T-cell (primary cell): ENCODE results near the gene METTL13. TPM values are rescaled to one million over a fixed set of nuclear protein-coding genes. Genes with fewer than 3 reads are reported as not detected.

Experiments used
- ATAC-seq, 4 experiments: fragments of 200-7000 bp in 3 of 4; fragments of 150-1000 bp in 1 of 4; cut with Tn5 transposase; replicated peaks in 1 of 4; 1 replicate in 3 of 4; 2 replicates in 1 of 4; pipeline ENCODE4 v1.10.0; 2021; ENCODE audit warnings: moderate library complexity in 3 of 4, mild to moderate bottlenecking in 2 of 4, moderate number of reproducible peaks in 1 of 4
- CTCF ChIA-PET, 2 donors: fragments of 300-600 bp; sonication (Branson Sonifier 250); formaldehyde crosslinking; loops; one replicate each; lab custom pipeline; 2022; ENCODE audit warnings: antibody characterized with exemption in 2 of 2; lab: Charles Lee
- POLR2A ChIA-PET, 2 donors: fragments of 300-600 bp; sonication (Branson Sonifier 250); formaldehyde crosslinking; loops; one replicate each; lab custom pipeline; 2022; ENCODE audit warnings: antibody characterized with exemption in 2 of 2; lab: Charles Lee
- DNase-seq, 35 experiments: peaks; one replicate each; pipeline versions ENCODE4 v3.0.0 to v3.0.0-alpha.2; 2013 to 2023
- H3K27ac ChIP-seq: one replicate; pipeline ENCODE4 v1.5.1; 2013; ENCODE audit warnings: low read length
- H3K27me3 ChIP-seq, 2 experiments: replicated peaks in 1 of 2; 1 replicate in 1 of 2; 2 replicates in 1 of 2; pipeline versions ENCODE4 v1.6.1 to v1.7.0; 2013; ENCODE audit warnings: low read length in 1 of 2, mixed read lengths in 1 of 2; ENCODE audit not compliant: control insufficient read depth in 2 of 2, insufficient read depth in 2 of 2; ENCODE audit errors: extremely low read depth in 1 of 2
- H3K36me3 ChIP-seq, 2 donors: 1 replicate in 1 of 2; 2 replicates in 1 of 2; pipeline versions ENCODE4 v1.6.1 to v1.7.0; 2013; ENCODE audit warnings: low read length in 1 of 2; ENCODE audit not compliant: control insufficient read depth in 2 of 2, insufficient read depth in 1 of 2; ENCODE audit errors: extremely low read depth in 1 of 2
- H3K4me1 ChIP-seq, 2 experiments: 1 replicate in 1 of 2; 2 replicates in 1 of 2; pipeline versions ENCODE4 v1.6.1 to v1.7.0; 2013; ENCODE audit warnings: low read length in 2 of 2, mixed read lengths in 1 of 2; ENCODE audit not compliant: insufficient read depth in 2 of 2, control insufficient read depth in 1 of 2; ENCODE audit errors: extremely low read depth in 1 of 2
- H3K4me3 ChIP-seq, 2 donors: 1 replicate in 1 of 2; 2 replicates in 1 of 2; pipeline versions ENCODE4 v1.5.1 to v1.7.0; 2013; ENCODE audit warnings: mild to moderate bottlenecking in 2 of 2, low read length in 1 of 2, moderate library complexity in 1 of 2; ENCODE audit not compliant: control insufficient read depth in 1 of 2; ENCODE audit errors: extremely low read depth in 1 of 2
- H3K9me3 ChIP-seq: 2 replicates; pipeline ENCODE4 v1.7.0; 2013
- H3K27ac Mint-ChIP-seq, 2 donors: one replicate each; pipeline ENCODE4 v1.8.0; 2020 to 2021; ENCODE audit warnings: mild to moderate bottlenecking in 2 of 2, mixed read lengths in 2 of 2
- H3K27me3 Mint-ChIP-seq, 2 donors: one replicate each; pipeline ENCODE4 v1.8.0; 2021 to 2022; ENCODE audit warnings: mixed read lengths in 2 of 2
- H3K36me3 Mint-ChIP-seq: one replicate; pipeline ENCODE4 v1.8.0; 2021; ENCODE audit warnings: mixed read lengths
- H3K4me1 Mint-ChIP-seq, 3 donors: one replicate each; pipeline ENCODE4 v1.8.0; 2020 to 2022; ENCODE audit warnings: mixed read lengths in 3 of 3, mild to moderate bottlenecking in 1 of 3
- H3K4me3 Mint-ChIP-seq, 3 donors: one replicate each; pipeline ENCODE4 v1.8.0; 2020 to 2022; ENCODE audit warnings: mild to moderate bottlenecking in 3 of 3, mixed read lengths in 3 of 3, moderate library complexity in 3 of 3
- H3K9me3 Mint-ChIP-seq, 3 donors: one replicate each; pipeline ENCODE4 v1.8.0; 2020 to 2022; ENCODE audit warnings: mixed read lengths in 3 of 3
- WGBS: methylation state at CpG from one replicate; pipeline ENCODE4 v1.1.5; 2013; ENCODE audit warnings: missing lambda C conversion rate; ENCODE audit not compliant: insufficient coverage; 5-methylcytosine and 5-hydroxymethylcytosine counted together
- total RNA-seq, 35 experiments: library from RNA in 6 of 35; stranded (reverse) in 6 of 35; fragments of 120-200 nt in 1 of 35; gene quantifications; one replicate each; pipeline versions ENCODE4 v1.2.1 to v1.2.4 and lab custom pipeline; 2013 to 2026

The METTL13 gene
- total RNA-seq, 5 donors from 2014 or later (not counting 1 experiment from before 2014, with no cell fraction given), result 16.0 to 37.6 (median 35.2) TPM

DNA sequence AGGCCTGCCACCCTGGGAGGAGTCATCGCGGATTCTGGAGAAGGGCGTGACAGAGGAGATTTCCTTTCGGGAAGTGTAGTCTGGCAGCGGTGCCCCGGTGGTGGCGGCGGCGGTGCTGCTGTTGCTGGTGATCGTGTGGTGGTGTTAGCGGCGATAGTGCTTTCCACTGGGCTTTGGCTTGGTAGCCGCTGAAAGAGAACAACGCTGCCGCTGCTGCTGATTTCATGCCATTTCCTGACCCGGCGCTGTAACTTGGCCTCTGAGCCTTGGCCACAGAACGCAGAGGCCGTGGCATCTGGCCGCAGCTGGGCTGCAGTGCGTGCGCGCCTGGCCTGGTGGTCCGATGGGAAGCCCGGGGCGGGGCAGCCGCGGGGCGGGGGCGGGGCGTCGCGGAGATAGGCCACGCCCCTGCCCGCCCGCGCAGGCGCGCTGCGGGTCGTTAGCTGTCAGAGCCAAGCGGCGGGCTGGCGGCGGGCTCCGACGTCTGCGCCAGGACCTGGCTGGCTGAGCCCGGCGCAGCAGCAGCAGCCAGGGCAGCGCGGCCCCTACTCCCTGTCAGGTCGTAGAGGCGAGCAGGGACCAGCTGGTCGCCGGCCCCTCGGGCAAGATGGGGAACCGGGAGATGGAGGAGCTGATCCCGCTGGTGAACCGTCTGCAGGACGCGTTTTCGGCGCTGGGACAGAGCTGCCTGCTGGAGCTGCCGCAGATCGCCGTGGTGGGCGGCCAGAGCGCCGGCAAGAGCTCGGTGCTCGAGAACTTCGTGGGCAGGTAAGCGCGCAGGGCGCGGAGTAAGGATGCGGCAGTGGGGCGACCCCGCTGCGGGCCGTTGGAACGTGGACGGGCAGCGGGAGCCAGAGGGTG lies 59.8 kb downstream of the METTL13 start, which contains the start of gene DNM3:
Gene DNM3, plus strand, starts transcription at position 449 of the 861 bp plus-strand sequence. Its CDS starts 159 bp downstream, at position 608.
- no peaks in the 10 kb centered on the region for H3K9me3 Mint-ChIP-seq
- peaks cover 7 to 30% of the 10 kb centered on the region in 2 donors for H3K27me3 Mint-ChIP-seq
- peaks cover 14 to 20% (median 19%) of the 10 kb centered on the region in 3 donors for H3K4me1 Mint-ChIP-seq
- Histone ChIP-seq H3K27me3 (peaks cover 0 to 10% of the 10 kb centered on the region in 2 experiments), H3K4me3 (peak within 1 kb of the TSS; percentile 85), H3K9me3 (no peaks in the 10 kb centered on the region), H3K36me3 (no peaks in the 10 kb centered on the region), H3K27ac (no peak within 1 kb of the TSS), H3K4me1 (peaks cover 3 to 17% of the 10 kb centered on the region in 2 experiments)
- 2% methylated on average over 79 of the region's 85 CpGs for WGBS
- ChIA-PET CTCF (interaction anchor here (0.6 to 0.7 kb wide), 4 partner anchors 41 to 145 kb away, joined by 3 to 4 read pairs (median 4); partner anchors contain the start of gene VAMP4 (in 1 of the 2)), POLR2A (interaction anchor here in 1 of 2 donors (0.6 kb wide), 1 partner anchor 108 kb away, joined by 5 read pairs; no protein-coding TSS in a partner anchor)
- peak within 1 kb of the TSS; percentile 80 to 93 (median 86) for H3K4me3 Mint-ChIP-seq
- DNase-seq (peak; percentile 47 to 86 (median 72)), ATAC-seq (peak; percentile 92 to 97 (median 94))
- H3K36me3 Mint-ChIP-seq, result no peaks in the 10 kb centered on the region
- peak within 1 kb of the TSS; percentile 17 to 74 for H3K27ac Mint-ChIP-seq

DNA sequence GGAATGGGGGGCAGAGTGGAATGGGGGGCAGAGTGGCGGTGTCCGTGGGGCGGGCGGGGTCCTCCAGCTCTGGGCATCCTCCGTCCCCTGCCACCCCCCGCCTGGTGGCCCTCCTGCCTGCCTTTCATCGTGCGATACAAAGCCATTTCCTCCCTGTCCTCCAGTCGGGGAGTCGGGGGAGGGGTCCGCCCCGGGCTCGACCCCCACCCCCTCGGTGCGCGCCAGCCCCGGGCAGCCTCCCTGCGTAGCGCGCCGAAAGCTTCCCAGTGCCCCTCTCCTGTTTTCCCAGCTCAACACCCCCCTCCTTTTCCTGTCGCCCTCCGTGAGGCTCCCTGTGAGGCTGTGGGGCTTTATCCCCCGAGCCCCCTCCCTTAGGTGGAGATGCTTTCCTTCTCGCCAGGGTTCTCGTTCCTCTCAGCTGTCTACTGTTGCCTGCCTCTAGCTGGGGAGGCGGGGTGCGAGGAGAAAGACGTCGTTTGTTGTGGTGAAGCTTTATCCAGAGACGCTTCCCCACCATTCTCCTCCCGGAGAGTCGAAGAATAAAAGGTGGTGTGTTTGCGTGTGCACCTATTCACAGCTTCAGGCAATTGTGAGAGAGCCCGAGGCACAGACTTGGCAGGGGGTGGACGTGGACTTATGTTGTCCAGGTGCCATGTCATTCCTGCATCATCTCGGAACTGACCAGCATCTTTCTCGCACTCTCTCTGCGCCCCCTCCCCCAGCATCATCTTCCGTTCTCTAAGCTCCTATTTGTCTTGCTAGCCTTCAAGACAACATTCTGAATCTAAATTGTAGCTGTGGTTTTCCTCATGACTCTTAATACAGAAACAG lies 60.7 kb downstream of the METTL13 start:
- Mint-ChIP-seq H3K27ac (peak overlapping the region; percentile 17 to 74), H3K4me1 (peaks cover 14 to 20% (median 19%) of the 10 kb centered on the region in 3 donors), H3K4me3 (peak overlapping the region; percentile 80 to 93 (median 86)), H3K36me3 (no peaks in the 10 kb centered on the region), H3K27me3 (peaks cover 7 to 30% of the 10 kb centered on the region in 2 donors), H3K9me3 (no peaks in the 10 kb centered on the region)
- DNase-seq, result peak in 15 of 35 experiments; percentile 0 to 33 (median 9)
- H3K27ac ChIP-seq, result no peak overlapping the region
- peak; percentile 2 to 24 (median 7) for ATAC-seq
- WGBS, result 2% methylated on average over 15 of the region's 40 CpGs
- ChIA-PET POLR2A (interaction anchor here (0.6 to 0.7 kb wide), 3 partner anchors 39 to 107 kb away, joined by 3 to 5 read pairs (median 4); partner anchors contain the start of gene VAMP4 (in 1 of the 2)), CTCF (interaction anchor here (0.6 to 0.7 kb wide), 4 partner anchors 42 to 144 kb away, joined by 3 to 4 read pairs (median 4); partner anchors contain the start of gene VAMP4 (in 1 of the 2))
- H3K4me3 ChIP-seq, result peak overlapping the region; percentile 85
- H3K9me3 ChIP-seq, result no peaks in the 10 kb centered on the region
- peaks cover 0 to 10% of the 10 kb centered on the region in 2 experiments for H3K27me3 ChIP-seq
- peaks cover 3 to 17% of the 10 kb centered on the region in 2 experiments for H3K4me1 ChIP-seq
- H3K36me3 ChIP-seq, result no peaks in the 10 kb centered on the region

DNA sequence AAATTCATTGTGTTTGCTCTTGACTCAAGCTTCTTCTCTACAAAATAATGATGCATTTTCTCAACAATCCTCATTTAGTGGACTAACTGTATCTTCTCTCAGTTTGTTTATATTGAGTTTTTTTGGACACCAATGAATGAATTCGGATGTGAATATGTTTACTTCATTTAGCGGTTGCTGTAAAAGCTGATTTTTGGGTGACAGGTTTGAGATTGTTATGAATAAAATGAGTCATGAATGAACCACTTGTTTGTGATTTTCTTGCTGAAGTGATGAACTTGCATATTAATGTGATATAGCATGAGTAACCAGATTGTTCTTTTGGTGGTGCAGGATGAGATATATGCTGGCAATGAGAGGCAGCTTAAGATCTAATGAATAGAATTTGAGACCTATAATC lies 62.9 kb downstream of the METTL13 start:
- ChIA-PET POLR2A (no interaction called here), CTCF (interaction anchor here in 1 of 2 donors (1.0 kb wide), 1 partner anchor 44 kb away, joined by 4 read pairs; no protein-coding TSS in a partner anchor)

DNA sequence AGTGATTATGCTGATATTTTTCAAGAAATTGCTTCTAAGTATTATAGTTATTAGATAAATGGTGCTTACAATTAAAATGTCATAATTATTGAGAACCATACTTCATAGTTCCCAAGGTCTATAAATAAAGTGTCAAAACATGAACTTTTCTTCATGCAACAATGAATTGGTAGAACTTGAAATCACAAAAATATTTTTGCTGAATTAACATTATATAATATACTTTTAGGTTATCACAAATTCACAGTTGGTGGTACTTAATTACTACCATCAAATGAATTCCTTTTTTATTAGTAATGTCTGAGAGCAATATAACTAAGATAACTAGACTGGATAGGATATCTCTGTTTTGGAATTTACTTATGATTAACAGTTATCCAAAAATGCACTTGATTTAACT lies 64.5 kb downstream of the METTL13 start:
- POLR2A ChIA-PET, result no interaction called here
- peaks cover 3 to 14% of the 10 kb centered on the region in 2 experiments for H3K4me1 ChIP-seq
- CTCF ChIA-PET, result no interaction called here
- no peaks in the 10 kb centered on the region for H3K9me3 Mint-ChIP-seq
- H3K36me3 ChIP-seq, result no peaks in the 10 kb centered on the region
- H3K27me3 Mint-ChIP-seq, result peaks cover 11 to 30% of the 10 kb centered on the region in 2 donors
- H3K27ac ChIP-seq, result no peak overlapping the region
- no peak overlapping the region for H3K4me3 ChIP-seq
- no peaks in the 10 kb centered on the region for H3K9me3 ChIP-seq
- DNase-seq (no peak), ATAC-seq (no peak)
- no peaks in the 10 kb centered on the region for H3K36me3 Mint-ChIP-seq
- H3K27ac Mint-ChIP-seq, result no peak overlapping the region
- H3K27me3 ChIP-seq, result peaks cover 0 to 10% of the 10 kb centered on the region in 2 experiments
- no peak overlapping the region for H3K4me3 Mint-ChIP-seq
- H3K4me1 Mint-ChIP-seq, result peaks cover 7 to 12% (median 11%) of the 10 kb centered on the region in 3 donors

More for the DNA sequence above, 62.9 kb downstream of the METTL13 start:
- peaks cover 7 to 30% of the 10 kb centered on the region in 2 donors for H3K27me3 Mint-ChIP-seq
- ATAC-seq, result no peak
- H3K27ac ChIP-seq, result no peak overlapping the region
- peaks cover 0 to 10% of the 10 kb centered on the region in 2 experiments for H3K27me3 ChIP-seq
- 86% methylated on average over 1 of the region's 2 CpGs for WGBS
- peaks cover 14 to 20% (median 19%) of the 10 kb centered on the region in 3 donors for H3K4me1 Mint-ChIP-seq
- H3K27ac Mint-ChIP-seq, result no peak overlapping the region
- no peak overlapping the region for H3K4me3 Mint-ChIP-seq
- H3K4me3 ChIP-seq, result no peak overlapping the region
- no peak for DNase-seq
- H3K36me3 Mint-ChIP-seq, result no peaks in the 10 kb centered on the region
- no peaks in the 10 kb centered on the region for H3K36me3 ChIP-seq
- no peaks in the 10 kb centered on the region for H3K9me3 Mint-ChIP-seq
- H3K4me1 ChIP-seq, result peaks cover 3 to 17% of the 10 kb centered on the region in 2 experiments
- H3K9me3 ChIP-seq, result no peaks in the 10 kb centered on the region

Other genes starting within 250 kb of the METTL13 start
- under 1 TPM in 2 of 5 donors, not detected in 3; 0.18 to 0.33 TPM for gene MYOCOS, start 159.4 kb upstream of the METTL13 start, total RNA-seq
- gene MYOC, start 129.0 kb upstream of the METTL13 start, total RNA-seq, result not detected
- 10 to 100 TPM; 17.8 to 39.9 (median 33.9) TPM for gene VAMP4, start 39.6 kb upstream of the METTL13 start, total RNA-seq
- gene DNM3, start 59.8 kb downstream of the METTL13 start, total RNA-seq, result 1 to 10 TPM; 2.0 to 2.8 (median 2.4) TPM